Measurements from ENCODE around the gene CHIA.

GRCh38 chr1:111247125-111247838, 43.4 kb upstream of the CHIA start:
- no peak for TF ChIP-seq EZH2 (IDR thresholded peaks at IDR 0.05)
- no peak for TF ChIP-seq POLR2AphosphoS5 (IDR thresholded peaks at IDR 0.05; ENCODE audit: borderline replicate concordance, low read depth, low read length)
- TF ChIP-seq FOXP2 (optimal IDR thresholded peaks at IDR 0.05; ENCODE audit: control extremely low read depth, extremely low read length, insufficient read depth) = no peak

Measured in SK-N-MC (cell line).